GM21447 (cell line): Measurements from ENCODE around the gene NSUN6.
A peak's percentile ranks its signal among the peaks of the same experiment; 100 is the strongest.
"Not testable (repeated sequence)": the region's sequence is repeated elsewhere in the genome, so short reads cannot be mapped to it uniquely, and the experiment has no call there.

ENCODE experiments used
- ATAC-seq: cut with Tn5 transposase; IDR thresholded peaks from one replicate; pipeline ENCODE4 v1.9.1; 2021; ENCODE audit not compliant: unreplicated experiment

The NSUN6 gene

DNA sequence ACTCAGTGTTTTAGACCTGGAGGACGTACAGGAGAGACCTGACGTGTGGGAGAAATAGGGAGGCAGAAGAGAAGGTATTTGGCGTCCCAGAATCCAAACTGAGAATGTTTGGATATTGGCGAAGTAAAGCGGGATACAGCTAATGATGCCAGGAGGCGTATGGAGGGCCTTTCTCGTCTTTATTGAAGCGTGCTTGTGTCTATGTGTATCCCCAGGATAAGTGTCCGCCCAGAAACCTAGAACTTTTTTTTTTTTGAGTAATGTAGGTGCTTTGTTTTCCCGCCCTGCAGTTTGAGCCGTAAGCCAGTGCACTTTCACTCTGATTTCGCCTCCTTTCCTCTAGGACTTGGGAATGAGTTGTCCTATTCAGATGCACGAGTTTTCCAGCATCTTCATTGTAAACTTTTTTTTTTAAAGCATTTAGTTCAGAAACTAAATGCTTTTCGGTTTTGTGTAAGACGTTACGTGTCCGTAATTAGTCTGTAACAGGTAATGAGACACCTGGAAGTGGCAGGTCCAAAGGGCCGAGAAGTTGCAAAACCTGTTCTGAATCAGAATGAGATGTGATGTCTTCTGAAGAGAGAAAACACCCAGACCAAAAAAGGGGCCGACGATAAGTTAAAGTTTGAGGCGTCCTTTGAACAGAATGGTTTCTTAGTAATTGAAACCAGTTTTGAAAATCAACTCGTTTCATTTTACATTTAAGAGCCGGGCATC is 8.6 kb upstream of the NSUN6 start:
- peak; percentile 18 for ATAC-seq

DNA sequence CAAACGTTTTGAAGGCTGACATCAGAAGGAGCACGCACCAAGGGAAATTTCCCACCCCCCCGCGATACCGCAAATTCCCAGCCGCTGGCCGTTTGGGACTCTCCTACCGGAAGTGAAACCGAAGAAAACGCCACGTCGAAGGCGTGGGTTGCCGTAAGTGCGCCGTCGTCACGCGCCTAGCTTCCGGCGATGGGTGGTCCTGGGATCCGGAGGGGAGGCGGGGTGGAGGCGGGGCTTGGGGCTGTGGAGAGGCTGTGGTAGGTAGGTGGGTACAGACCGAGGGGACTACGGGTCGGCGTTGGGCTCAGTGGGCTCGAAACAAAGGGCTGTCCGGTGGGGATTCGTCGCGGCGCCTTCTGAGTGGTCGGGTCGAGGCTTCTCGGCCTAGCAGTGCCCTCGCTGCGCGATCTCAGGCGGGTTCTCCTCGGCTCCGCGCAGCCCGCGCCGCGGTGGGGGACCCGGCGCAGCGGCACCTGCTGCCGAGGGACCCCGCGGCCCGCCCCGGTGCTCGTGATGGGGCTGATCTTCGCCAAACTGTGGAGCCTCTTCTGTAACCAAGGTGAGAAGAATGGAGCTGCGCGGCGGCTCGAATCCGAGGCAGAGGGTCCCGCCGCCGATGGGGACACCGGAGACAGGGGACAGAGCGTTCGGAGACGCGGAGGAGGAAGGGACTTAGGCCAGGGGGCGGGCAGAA is 7.9 kb upstream of the NSUN6 start, which contains the start of gene ARL5B:
Gene ARL5B (plus strand): TSS at position 307 of the 694 bp plus-strand sequence. CDS start 207 bp downstream, at position 514.
- ATAC-seq = peak; percentile 82

GRCh38 chr10:18658271-18659124 is 7.1 kb upstream of the NSUN6 start:
- peak; percentile 17 for ATAC-seq

DNA sequence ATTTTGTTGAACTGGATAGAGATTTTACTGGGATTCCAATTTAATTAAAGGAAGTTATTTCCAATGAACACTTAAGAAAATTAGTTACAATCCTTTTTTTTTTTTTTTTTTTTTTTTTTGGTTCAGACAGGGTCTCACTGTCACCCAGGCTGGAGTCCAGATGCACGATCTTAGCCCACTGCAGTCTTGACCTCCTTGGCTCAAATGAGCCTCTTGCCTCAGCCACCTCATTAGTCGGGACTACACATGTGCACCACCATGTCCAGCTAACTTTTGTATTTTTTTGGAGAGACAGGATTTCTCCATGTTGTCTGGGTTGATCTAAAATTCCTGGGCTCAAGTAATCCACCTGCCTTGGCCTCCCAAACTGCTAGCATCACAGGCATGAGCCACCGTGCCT is 5.3 kb upstream of the NSUN6 start:
- ATAC-seq = no peak

GRCh38 chr10:18653112-18653511 is 1.7 kb upstream of the NSUN6 start:
- ATAC-seq = no peak

GRCh38 chr10:18650404-18650997 is 886 bp downstream of the NSUN6 start:
- no peak for ATAC-seq

GRCh38 chr10:18649364-18649959 is 1.9 kb downstream of the NSUN6 start:
- ATAC-seq = no peak

- no peak for ATAC-seq
Measured at GRCh38 chr10:18647945-18648344, 3.4 kb downstream of the NSUN6 start.

GRCh38 chr10:18647151-18647550 is 4.2 kb downstream of the NSUN6 start:
- no peak for ATAC-seq

DNA sequence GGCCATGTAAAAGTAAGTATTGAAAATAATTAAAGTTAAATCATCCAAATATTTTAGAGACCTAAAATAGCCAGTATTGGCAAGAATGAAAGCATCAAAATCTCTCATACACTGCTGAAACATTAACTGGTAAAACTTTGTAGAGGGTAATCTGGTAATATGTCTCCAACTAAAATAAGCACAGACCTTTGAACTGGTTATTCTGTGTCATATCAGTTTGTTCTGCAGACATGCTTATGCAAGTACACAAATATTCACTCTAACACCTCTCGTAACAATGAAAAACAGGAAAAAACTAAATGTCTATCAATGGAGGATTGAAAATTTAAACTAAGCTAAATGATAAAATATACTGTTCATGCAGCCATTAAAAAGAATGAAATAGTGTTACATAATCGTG is 11.7 kb downstream of the NSUN6 start:
- ATAC-seq = not testable (repeated sequence)

DNA sequence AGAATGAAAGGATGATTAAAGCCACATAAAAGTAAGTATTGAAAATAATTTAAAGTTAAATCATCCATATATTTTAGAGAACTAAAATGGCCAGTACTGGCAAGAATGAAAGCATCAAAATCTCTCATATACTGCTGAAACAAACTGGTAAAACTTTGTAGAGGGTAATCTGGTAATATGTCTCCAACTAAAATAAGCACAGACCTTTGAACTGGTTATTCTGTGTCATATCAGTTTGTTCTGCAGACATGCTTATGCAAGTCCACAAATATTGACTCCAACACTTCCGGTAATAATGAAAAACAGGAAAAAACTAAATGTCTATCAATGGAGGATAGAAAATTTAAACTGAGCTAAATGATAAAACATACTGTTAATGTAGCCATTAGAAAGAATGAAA is 14.0 kb downstream of the NSUN6 start:
- ATAC-seq = not testable (repeated sequence)

- ATAC-seq = no peak
Measured at GRCh38 chr10:18635995-18636394, 15.4 kb downstream of the NSUN6 start.

- ATAC-seq = not testable (repeated sequence)
Measured at GRCh38 chr10:18632500-18632899, 18.9 kb downstream of the NSUN6 start.

- not testable (repeated sequence) for ATAC-seq
Measured at GRCh38 chr10:18627452-18628018, 23.9 kb downstream of the NSUN6 start.

GRCh38 chr10:18625886-18626285 is 25.5 kb downstream of the NSUN6 start:
- no peak for ATAC-seq

DNA sequence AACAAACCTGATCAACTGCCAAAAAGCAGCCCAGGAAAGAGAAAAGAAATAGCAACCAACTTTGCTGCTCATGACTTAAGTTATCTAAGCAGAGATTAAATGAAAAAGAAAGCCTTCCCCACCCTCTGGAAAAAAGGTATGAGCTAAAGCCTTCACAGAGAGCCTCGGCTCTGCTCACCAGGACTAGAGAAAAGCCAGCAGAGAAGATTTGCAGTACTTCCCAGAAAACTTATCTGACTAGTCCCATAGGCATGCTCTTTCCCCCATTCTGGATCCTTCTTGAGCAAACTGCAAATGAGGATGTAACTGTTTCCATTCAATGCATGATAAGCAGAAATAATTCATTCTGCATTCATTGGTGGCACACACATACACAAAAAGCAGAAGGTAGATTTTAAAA is 27.7 kb downstream of the NSUN6 start:
- ATAC-seq = not testable (repeated sequence)

DNA sequence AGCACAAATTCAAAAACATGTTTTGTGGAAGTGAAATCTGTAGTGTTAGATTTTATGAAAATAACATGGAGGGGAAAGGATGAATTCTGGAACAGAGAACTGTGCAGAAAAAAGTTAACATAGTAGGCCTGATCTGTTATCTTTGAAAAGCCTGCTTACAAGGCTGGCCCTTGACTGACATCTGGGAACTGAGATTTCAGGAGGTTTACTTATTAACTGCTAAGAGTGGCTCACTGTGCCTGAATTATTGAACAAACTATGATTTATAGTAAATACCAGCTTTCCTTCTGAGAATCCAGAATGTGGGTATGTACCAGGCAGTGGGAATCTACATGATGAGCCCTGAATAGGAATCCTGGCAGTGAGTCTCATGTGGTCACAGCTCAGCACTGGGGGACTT is 30.5 kb downstream of the NSUN6 start:
- ATAC-seq = no peak

DNA sequence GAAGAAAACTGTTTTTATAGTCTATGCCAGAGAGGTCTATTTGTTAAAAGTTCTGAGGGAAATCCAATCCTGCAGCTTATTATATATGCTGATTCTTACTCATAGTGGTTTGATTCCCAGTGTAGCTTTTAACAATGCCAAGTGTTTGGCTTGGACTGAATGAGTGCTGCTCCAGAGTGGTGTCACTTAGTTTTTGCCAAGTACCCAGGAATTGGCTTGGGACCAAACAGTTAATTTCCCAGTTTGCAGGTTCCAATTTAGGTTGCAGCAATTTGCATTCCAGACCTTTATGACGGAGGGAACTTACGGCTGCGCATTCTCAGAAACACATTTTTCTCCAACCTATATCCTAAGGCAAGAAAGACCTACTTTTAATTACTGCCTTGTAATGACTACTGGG is 32.4 kb downstream of the NSUN6 start:
- ATAC-seq = no peak

- no peak for ATAC-seq
Measured at GRCh38 chr10:18616337-18616736, 35.0 kb downstream of the NSUN6 start.

DNA sequence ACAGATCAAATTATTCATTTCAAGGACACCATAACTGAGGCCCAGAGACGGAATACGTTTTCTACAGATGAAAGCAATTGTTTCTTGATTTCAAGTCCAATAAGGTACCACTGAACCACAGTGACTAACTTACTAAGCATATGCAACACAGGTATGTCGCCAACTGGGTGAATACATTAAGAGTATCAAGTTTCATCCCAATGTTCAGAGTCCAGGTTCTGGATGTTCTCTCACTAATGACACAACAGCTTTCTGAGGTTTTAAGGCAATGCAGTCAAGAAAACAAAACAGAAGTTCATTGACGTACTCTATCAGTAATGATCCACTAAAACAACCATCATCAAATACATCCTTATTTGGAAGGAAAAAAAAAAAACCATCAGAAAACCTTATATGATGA is 35.8 kb downstream of the NSUN6 start:
- no peak for ATAC-seq
